Stimulated activated CD4-positive, alpha-beta T cell treated with anti-CD3 and anti-CD28 coated beads, Interleukin-1b, Interleukin-23, amount 100 ng/mL, for 4 hours (primary cell): Measurements from ENCODE around the gene CLMP.
"Not testable (repeated sequence)": the region's sequence is repeated elsewhere in the genome, so short reads cannot be mapped to it uniquely, and the experiment has no call there.

ENCODE experiments used
- DNase-seq, 2 donors: peaks; one replicate each; pipeline ENCODE4 v3.0.0-alpha.2; 2020; ENCODE audit warnings: low read depth in 2 of 2

The CLMP gene

GRCh38 chr11:123135863-123136446, 59.1 kb downstream of the CLMP start:
- no peak for DNase-seq

- DNase-seq, result no peak
These were observed 62.2 kb downstream of the CLMP start for GRCh38 chr11:123132881-123133280.

GRCh38 chr11:123132034-123132766, 62.8 kb downstream of the CLMP start:
- not testable (repeated sequence) for DNase-seq

- DNase-seq, result no peak
These were observed 65.1 kb downstream of the CLMP start for GRCh38 chr11:123129920-123130319.

GRCh38 chr11:123125169-123125568, 69.9 kb downstream of the CLMP start:
- no peak for DNase-seq

GRCh38 chr11:123122852-123123251, 72.2 kb downstream of the CLMP start:
- DNase-seq, result no peak

GRCh38 chr11:123122341-123122740, 72.7 kb downstream of the CLMP start:
- no peak for DNase-seq

GRCh38 chr11:123116486-123116885, 78.6 kb downstream of the CLMP start:
- DNase-seq, result no peak

- no peak for DNase-seq
These were observed 83.6 kb downstream of the CLMP start for GRCh38 chr11:123111465-123111864.

- no peak for DNase-seq
These were observed 84.7 kb downstream of the CLMP start for GRCh38 chr11:123110397-123110796.

- no peak for DNase-seq
These were observed 87.0 kb downstream of the CLMP start for GRCh38 chr11:123107945-123108495.

GRCh38 chr11:123104697-123105096, 90.4 kb downstream of the CLMP start:
- no peak for DNase-seq

- DNase-seq, result no peak
These were observed 91.6 kb downstream of the CLMP start for GRCh38 chr11:123103326-123103980.

- no peak for DNase-seq
These were observed 94.5 kb downstream of the CLMP start for GRCh38 chr11:123100379-123101085.

GRCh38 chr11:123098990-123099389, 96.1 kb downstream of the CLMP start:
- no peak for DNase-seq

- no peak for DNase-seq
These were observed 101.3 kb downstream of the CLMP start for GRCh38 chr11:123093739-123094138.

- DNase-seq, result no peak
These were observed 103.5 kb downstream of the CLMP start for GRCh38 chr11:123091506-123091905.

- not testable (repeated sequence) for DNase-seq
These were observed 104.9 kb downstream of the CLMP start for GRCh38 chr11:123090168-123090567.

- not testable (repeated sequence) for DNase-seq
These were observed 106.2 kb downstream of the CLMP start for GRCh38 chr11:123088896-123089295.

GRCh38 chr11:123087657-123088056, 107.4 kb downstream of the CLMP start:
- DNase-seq, result not testable (repeated sequence)

GRCh38 chr11:123086305-123086704, 108.7 kb downstream of the CLMP start:
- no peak for DNase-seq

GRCh38 chr11:123085497-123085896, 109.6 kb downstream of the CLMP start:
- no peak for DNase-seq
